HG03060 (cell line): ENCODE results near the gene PFN3.

Source experiments
- ATAC-seq: cut with Tn5 transposase; IDR thresholded peaks from one replicate; pipeline ENCODE4 v1.9.1; 2021; ENCODE audit warnings: low read depth, moderate number of reproducible peaks; ENCODE audit not compliant: unreplicated experiment

The PFN3 gene

DNA sequence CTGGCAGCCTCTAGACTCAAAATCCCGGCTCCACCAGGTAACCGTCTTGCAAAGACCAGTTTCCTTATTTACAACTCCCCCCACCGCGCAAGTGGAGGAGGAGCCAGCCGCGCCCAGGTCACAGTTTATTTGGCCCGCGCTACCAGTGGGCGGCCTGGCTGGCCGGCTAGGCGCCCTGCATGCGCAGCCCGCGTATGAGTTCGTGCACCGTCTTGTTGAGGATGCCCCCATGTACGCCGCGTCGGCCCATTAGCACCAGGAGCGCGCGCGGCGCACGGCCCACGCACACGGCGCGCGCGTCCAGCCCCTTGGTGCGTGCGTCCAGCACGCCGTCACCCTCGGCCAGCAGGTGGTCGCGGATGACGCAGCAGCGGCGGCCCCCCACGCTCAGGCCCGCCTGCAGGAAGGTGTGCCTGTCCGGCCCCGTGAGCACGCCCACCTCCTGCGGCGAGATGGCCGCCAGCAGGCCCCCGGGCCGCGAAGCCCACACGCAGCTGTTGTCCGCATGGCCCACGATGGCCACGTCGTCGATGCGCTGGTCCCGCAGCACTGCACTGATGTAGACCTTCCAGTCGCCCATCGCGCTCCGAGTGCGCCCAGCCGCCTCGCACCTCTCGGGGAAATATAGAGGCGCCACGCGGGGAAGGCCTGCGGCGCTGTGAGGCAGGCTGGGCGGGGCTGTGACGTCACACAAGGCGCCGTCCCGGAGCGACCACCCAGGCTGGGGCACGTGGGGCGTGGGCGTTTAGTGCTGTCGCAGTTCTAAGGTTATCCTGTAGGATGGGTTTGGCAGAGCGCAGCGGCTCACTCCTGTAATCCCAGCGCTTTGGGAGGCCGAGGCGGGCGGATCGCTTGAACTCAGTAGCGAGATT, at the start of gene PFN3:
PFN3 (minus strand) TSS at position 665 of the 872 bp plus-strand sequence; CDS start at position 580, 85 bp downstream.
- no peak for ATAC-seq

- no peak for ATAC-seq
Measured at GRCh38 chr5:177449140-177450061, 48.9 kb upstream of the PFN3 start.

DNA sequence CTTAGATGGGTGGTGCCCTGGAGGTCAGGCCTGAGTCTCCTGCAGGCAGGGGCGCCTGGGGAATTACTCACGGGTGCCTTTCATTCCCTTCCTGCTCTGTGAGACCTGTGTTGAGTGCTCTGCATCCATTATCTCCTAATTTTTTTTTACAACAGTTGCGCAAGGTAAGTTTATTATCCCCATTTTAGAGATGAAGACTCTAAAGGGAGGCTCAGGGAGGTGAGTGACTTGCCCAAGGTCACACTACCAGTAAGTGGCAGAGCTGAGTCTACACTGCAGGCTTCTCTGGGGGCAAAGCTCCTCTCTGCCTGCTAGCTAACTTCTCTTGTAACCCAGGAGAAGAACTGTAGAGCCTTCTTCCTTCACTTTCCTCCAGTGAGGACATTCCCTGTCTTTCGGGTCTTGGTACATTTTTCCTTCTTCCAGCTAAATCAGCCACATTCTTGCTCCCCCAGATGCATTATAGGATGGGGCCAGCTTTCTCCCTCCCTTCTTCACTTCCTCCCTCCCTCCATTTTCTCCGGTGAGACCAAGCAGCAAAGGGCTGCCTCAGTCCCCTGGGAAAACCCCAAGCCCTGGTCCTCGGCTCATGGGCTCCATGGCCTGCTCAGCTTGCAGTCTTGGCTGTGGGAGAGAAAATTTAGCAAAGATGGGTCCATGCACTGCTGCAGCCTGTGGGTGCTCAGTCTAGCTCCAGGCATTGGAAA, 47.9 kb upstream of the PFN3 start:
- no peak for ATAC-seq

DNA sequence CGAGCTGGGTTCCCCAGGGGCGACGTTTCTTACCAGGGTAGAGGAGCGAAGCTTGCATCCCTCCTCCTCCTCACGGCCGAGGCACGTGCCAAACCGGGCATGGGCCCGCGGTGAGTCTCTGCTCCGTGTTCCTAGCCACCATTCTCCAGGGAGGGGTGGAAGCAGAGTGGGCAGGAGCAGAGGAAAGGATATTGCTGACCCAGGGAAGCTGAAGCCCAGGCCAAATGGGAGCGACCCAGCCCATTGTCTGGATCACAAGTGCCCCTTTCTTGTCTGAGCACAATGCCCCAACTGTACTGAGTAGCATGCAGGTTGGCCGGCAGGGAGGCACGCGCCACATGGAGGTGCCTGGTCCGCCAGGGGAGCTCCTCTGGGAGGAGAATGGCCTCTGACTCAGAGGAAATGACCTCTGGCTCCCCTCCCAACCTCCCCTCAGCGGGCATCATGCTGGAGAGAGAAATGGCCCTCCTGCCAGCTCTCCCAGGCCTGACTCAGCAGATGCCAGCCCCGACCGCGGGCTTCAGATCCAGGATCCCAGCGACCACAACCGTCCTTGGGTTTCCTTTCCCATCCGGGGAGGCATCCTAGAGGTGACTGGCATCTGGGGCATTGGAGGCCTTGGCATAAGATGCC, 47.3 kb upstream of the PFN3 start:
- ATAC-seq, result no peak

DNA sequence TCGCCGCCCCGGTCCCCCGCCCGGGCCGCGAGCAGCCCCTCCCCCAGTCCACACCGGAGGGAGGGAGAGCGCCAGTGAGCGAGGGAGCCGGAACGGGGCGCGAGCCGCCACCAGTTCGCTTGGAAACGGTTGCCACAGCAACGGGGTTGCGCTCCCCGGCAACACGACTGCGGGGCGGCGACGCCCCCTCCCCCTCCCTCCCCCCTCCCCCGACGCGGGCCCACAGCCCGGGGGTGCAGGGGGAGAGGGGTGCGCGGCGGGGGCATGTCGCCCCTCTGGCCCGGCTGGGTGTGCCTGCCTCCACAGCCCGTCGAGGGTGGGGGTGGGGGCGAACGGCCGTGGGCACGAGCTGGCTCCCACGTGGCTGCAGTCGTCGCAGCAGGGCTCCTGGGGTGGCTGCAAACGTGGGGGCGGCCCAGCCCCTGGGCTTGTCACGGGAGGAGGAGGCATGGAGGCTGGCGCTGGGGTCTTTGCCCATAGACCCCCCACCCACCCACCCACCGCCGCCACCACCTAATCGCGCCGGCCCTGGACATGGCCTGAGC, 46.7 kb upstream of the PFN3 start:
- no peak for ATAC-seq

DNA sequence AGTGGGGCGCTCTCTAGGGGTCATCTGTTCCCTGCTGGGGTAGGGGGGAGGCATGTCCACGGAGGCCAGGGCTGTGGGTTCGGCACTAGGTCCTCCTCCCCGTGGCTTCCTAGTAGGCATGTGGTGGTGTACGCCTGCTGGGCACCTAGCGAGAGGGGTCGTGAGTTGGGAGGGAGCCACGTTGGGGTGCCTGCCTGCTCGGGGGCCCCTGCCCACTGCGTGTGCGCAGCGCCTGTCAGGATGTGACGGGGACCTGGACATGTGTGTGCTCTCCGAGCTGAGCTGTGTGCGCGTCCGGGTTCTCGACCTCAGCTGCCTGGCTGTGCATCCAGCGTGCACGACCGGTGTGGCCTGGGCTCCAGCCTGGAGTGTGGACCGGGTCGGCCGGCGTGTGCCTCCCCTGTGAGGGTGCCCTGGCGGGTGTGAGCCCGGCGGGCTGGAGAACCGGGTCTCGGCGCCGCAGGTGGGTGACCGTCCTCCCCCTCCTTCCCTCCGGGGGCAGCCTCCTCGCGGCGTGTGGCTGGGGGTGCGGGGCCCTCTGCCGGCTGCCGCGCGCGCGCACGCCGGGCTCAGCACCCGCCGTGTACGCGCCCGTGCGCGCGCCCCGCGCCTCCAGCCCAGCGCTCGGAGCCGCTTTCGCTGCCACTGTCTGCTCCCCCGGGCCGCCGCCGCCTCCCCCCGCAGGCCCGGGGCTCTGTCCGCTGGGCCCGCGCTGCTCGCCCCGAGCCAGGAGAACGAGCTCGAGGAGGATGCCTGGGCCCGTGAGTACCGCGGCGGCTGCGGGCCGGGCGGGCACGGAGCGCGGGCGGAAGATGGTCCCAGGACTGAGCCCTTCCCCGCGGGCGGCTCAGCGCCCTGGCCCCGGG, 46.0 kb upstream of the PFN3 start, which contains the start of gene PRR7:
PRR7 (plus strand) TSS at position 615 of the 866 bp plus-strand sequence. CDS start 8,254 bp downstream, outside the sequence.
- no peak for ATAC-seq

DNA sequence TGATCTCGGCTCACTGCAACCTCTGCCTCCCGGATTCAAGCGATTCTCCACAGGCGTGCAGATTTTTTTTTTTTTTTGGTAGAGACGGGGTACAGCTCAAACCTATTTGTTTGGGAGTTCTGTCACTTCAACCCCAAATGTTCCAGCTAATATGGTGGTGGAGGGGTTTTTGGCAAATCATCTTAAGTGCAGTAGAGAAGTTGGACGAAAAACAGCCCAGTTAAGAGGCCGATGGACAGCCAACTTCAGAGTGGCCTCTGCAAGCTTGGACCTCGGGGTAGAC, 45.4 kb upstream of the PFN3 start:
- ATAC-seq, result no peak

GRCh38 chr5:177445052-177445916, 44.8 kb upstream of the PFN3 start:
- no peak for ATAC-seq

DNA sequence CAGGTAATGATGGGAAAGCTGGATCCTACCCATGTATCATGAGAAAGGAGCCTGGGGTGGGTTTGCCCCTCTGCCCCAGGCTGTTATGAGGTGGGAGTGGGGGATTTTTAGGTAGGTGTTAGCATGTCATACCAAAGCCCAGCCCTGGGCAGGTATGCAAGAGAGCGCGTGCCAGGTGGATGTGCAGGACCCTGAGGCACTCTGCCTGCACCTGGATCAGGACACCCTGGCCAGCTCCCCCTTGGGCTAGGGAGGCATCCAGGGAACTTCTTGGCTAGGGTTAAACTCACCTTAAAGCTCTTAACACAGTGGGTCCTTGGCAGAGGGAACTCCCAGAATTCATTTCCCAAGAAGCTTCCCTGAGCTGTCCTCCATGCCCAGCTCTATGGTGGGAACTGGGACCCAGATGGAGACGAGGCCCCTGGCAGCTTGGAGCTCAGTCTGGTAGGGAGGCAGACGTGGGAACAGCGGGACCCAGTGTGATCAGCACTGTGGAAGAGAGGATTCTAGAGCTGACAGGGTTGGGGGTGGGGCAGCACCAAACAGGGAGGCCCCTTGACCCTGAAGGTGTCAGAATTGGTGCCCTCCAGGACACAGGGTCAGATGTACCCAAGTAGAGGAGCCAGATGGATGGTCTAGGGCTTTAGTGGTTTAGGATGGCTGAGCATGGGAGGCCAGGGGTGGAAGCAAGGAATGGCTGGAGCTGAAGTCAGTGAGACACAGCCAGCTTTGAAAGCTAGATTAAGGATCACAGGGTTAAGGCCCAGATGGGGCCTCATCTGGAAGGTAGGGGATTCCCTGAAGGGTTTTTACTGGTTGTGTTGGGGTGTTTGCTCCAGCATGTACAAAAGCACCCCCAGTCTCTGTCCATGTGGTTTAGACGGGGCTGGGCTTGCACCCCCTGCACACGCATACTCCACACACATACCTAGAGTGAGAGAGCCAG, 43.9 kb upstream of the PFN3 start:
- no peak for ATAC-seq

- ATAC-seq, result no peak
Measured at GRCh38 chr5:177443144-177443983, 42.9 kb upstream of the PFN3 start.

DNA sequence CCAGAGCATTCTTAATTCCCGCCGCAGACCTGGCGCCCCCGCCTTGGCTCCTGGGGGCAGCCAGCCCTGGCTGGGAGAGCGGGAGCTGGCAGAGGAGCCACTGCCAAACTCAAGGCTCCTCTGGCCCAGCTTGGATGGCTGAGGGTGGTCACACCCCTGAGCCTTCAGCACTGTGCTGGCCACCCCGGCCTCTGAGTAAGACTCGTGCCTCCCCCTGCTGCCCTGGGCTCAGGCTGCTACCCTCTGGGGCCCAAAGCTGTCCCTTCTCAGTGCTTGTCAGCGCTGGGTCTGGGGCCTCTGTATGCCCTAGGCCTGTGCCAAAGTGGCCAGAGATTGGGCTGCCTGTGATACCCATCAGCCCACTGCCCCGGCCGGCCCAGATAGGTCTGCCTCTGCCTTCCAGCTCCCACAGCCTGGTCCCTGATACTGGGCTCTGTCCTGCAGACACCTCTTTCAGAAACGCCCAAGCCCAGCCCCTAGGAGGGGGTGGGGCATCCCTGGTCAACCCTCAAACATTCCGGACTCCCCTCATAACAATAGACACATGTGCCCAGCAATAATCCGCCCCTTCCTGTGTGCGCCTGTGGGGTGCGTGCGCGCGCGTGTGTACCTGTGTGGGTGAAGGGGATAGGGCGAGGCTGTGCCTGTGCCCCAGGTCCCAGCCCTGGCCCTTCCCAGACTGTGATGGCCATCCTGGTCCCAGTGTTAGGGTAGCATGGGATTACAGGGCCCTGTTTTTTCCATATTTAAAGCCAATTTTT, 41.8 kb upstream of the PFN3 start:
- no peak for ATAC-seq

DNA sequence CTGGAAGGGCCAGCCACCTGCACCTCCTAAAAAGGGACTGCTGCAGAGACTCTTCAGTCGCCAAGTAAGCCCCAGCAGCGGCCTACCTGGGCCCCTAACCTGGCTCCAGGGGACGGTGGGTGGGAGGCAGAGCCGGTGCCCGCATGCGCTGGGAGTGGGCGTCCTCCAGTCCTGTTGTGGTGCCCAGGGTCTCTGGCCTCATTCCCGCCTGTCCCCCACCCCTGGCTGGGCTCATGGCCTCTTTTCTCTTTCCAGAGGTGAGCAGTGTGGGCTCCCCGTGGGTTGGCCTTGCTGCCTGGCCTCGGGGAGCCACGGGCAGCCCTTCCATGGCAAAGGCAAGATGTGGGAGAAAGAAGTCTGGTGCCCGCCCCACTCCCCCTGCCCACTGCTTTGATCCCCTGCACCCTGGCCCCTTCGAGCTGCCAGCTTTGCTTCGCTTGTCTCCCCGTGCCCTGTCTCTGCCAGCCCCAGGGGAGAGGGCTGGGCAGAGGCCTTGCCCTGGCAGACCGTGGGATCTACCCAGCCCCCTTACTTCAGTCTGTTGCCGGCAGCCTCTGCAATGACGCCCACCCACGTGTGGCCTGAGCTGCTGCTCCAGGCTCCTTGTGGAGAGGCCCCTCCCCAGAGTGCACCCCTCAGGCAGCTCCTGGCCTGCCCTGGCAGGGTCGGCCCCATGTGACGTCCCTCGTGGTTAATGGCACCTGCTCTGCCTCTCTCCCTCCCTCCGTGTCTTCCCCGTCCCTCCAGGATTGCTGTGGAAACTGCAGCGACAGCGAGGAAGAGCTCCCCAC, 40.7 kb upstream of the PFN3 start:
- no peak for ATAC-seq

DNA sequence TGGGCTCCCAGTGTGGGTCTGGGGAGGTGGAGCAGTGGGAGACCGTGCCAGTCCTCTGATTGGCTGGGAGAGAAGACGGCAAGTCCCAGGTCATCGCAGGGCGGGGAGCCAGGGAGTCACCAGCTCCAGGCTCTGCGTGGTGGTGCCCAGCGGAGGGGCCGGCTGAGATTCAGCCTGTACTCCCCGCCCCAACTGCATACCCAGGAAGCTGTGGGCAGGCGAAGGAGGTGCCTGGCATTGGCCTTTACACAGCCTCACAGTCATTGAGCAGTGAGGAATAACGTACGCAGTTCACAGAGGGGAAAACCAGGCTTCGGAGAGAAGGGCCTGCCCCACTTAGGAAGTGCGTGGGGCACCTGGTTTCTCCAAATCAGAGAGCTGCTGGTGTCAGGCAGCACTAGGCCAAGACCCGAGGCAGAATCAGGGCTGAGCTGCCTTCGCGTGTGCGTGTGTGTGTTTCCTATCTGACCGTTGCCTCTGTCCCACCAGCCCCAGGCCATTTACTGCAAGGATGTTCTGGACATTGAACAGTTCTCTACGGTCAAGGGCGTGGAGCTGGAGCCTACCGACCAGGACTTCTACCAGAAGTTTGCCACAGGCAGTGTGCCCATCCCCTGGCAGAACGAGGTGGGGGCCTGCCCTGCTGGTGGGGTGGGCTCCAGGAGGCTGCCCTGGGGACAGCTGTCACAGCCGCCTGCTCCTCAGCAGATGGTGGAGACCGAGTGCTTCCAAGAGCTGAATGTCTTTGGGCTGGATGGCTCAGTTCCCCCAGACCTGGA, 39.9 kb upstream of the PFN3 start:
- ATAC-seq, result no peak

DNA sequence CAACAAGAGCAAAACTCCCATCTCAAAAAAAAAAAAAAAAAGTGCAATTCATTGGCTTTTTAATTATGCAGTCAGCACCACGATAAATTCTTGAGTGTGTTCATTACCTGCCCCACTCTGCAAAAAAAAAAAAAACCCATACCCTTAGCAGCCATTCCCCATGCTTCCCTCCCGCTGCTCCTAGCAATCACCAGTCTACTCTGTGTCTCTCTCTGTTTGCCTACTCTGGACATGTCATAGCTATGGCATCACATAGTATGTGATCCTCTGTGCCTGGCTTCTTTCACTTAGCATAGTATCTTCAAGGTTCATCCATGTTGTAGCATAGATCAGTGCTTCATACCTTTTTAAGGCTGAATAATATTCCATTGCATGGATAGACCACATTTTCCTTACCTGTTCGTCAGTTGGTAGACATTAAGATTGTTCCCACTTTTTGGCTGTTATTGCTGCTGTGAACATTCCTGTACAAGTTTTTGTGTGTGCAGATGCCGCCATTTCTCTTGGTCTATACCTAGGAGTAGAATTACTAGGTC, 39.1 kb upstream of the PFN3 start:
- no peak for ATAC-seq
